B cell (primary cell): ENCODE data around the gene SLC12A3. TPM values are rescaled to one million over a fixed set of nuclear protein-coding genes. Genes with fewer than 3 reads are reported as not detected.

Experiments
- ATAC-seq: fragments of 200-7000 bp; cut with Tn5 transposase; one replicate; pipeline ENCODE4 v1.10.0; 2021; ENCODE audit warnings: low read depth, mild to moderate bottlenecking, moderate number of reproducible peaks, moderate library complexity
- CTCF ChIA-PET: fragments of 350-600 bp; sonication (Branson Sonifier 250); formaldehyde crosslinking; loops from one replicate; lab custom pipeline; 2021; ENCODE audit warnings: antibody characterized with exemption, inconsistent platforms; lab: Charles Lee
- POLR2A ChIA-PET: fragments of 350-600 bp; sonication (Branson Sonifier 250); formaldehyde crosslinking; loops from one replicate; lab custom pipeline; 2021; ENCODE audit warnings: antibody characterized with exemption; lab: Charles Lee
- DNase-seq: peaks from one replicate; pipeline ENCODE4 v3.0.0; 2013
- H2AFZ ChIP-seq: 2 replicates; pipeline ENCODE4 v1.6.1; 2012; ENCODE audit warnings: mild to moderate bottlenecking, low read depth, low read length; ENCODE audit not compliant: insufficient read depth, poor library complexity, severe bottlenecking
- H3K27ac ChIP-seq, 2 donors: 1 replicate in 1 of 2; 2 replicates in 1 of 2; pipeline ENCODE4 v1.5.1; 2012 to 2013; ENCODE audit warnings: low read length in 2 of 2, mild to moderate bottlenecking in 2 of 2, moderate library complexity in 1 of 2
- H3K27me3 ChIP-seq, 4 experiments: fragments of 200-600 bp in 1 of 4; sonication (generic) in 1 of 4; replicated peaks in 1 of 4; 1 replicate in 2 of 4; 2 replicates in 2 of 4; pipeline versions ENCODE4 v1.6.1 to v1.7.0; 2013 to 2016; ENCODE audit warnings: low read length in 3 of 4, mild to moderate bottlenecking in 2 of 4, mixed read lengths in 1 of 4, moderate library complexity in 1 of 4; ENCODE audit not compliant: insufficient read depth in 4 of 4, control insufficient read depth in 3 of 4; ENCODE audit errors: control extremely low read depth in 1 of 4
- H3K36me3 ChIP-seq, 2 experiments: replicated peaks in 1 of 2; 1 replicate in 1 of 2; 2 replicates in 1 of 2; pipeline versions ENCODE4 v1.6.1 to v1.7.1; 2013; ENCODE audit warnings: low read length in 1 of 2; ENCODE audit not compliant: insufficient read depth in 2 of 2, control insufficient read depth in 1 of 2; ENCODE audit errors: control extremely low read depth in 1 of 2, extremely low read depth in 1 of 2
- H3K4me1 ChIP-seq, 2 donors: fragments of 200-600 bp in 1 of 2; sonication (generic) in 1 of 2; 1 replicate in 1 of 2; 2 replicates in 1 of 2; pipeline versions ENCODE4 v1.5.1 to v1.6.1; 2013 to 2017; ENCODE audit warnings: low read length in 2 of 2; ENCODE audit not compliant: control insufficient read depth in 2 of 2, insufficient read depth in 2 of 2
- H3K4me2 ChIP-seq: replicated peaks from 2 replicates; pipeline ENCODE3; 2012; ENCODE audit warnings: mild to moderate bottlenecking, low read depth, low read length; ENCODE audit not compliant: poor library complexity, severe bottlenecking
- H3K4me3 ChIP-seq, 5 experiments: fragments of 200-600 bp in 1 of 5; sonication (generic) in 1 of 5; 1 replicate in 3 of 5; 2 replicates in 2 of 5; pipeline versions ENCODE4 v1.5.1 to v1.7.0; 2011 to 2016; ENCODE audit warnings: low read length in 4 of 5, mild to moderate bottlenecking in 4 of 5, low read depth in 2 of 5, control low read depth in 1 of 5, moderate library complexity in 1 of 5; ENCODE audit not compliant: insufficient read depth in 1 of 5; ENCODE audit errors: control extremely low read depth in 1 of 5, extremely low read depth in 1 of 5
- H3K79me2 ChIP-seq: fragments of 200-600 bp; sonication (generic); one replicate; pipeline ENCODE4 v1.6.0; 2016; ENCODE audit warnings: low read length; ENCODE audit not compliant: control insufficient read depth, insufficient read depth
- H3K9ac ChIP-seq: fragments of 200-600 bp; sonication (generic); 2 replicates; pipeline ENCODE4 v1.6.1; 2017; ENCODE audit warnings: mild to moderate bottlenecking, low read length, moderate library complexity
- H3K9me3 ChIP-seq, 3 donors: one replicate each; pipeline versions ENCODE4 v1.6.1 to v1.7.1; 2013; ENCODE audit warnings: low read length in 2 of 3; ENCODE audit not compliant: control insufficient read depth in 2 of 3, insufficient read depth in 1 of 3; ENCODE audit errors: control extremely low read depth in 1 of 3
- H4K20me1 ChIP-seq: 2 replicates; pipeline ENCODE4 v1.6.0; 2012; ENCODE audit warnings: mild to moderate bottlenecking, low read length; ENCODE audit not compliant: insufficient read depth, control insufficient read depth, poor library complexity, severe bottlenecking
- H3K27ac Mint-ChIP-seq: one replicate; pipeline ENCODE4 v1.8.0; 2021; ENCODE audit warnings: mixed read lengths
- H3K27me3 Mint-ChIP-seq: one replicate; pipeline ENCODE4 v1.8.0; 2021; ENCODE audit warnings: mixed read lengths
- H3K4me1 Mint-ChIP-seq: one replicate; pipeline ENCODE4 v1.8.0; 2021; ENCODE audit warnings: mixed read lengths
- H3K4me3 Mint-ChIP-seq: one replicate; pipeline ENCODE4 v1.8.0; 2021; ENCODE audit warnings: mixed read lengths
- H3K9me3 Mint-ChIP-seq: one replicate; pipeline ENCODE4 v1.8.0; 2022; ENCODE audit warnings: mixed read lengths; ENCODE audit not compliant: insufficient read depth
- CTCF ChIP-seq: fragments of 200-600 bp; IDR thresholded peaks from one replicate; pipeline ENCODE4 v1.8.0; 2022; ENCODE audit warnings: antibody characterized with exemption, mild to moderate bottlenecking
- EZH2 ChIP-seq: IDR thresholded peaks from 2 replicates; pipeline ENCODE4 v1.6.1; 2012; ENCODE audit warnings: borderline replicate concordance, low read depth, mild to moderate bottlenecking, moderate library complexity, low read length; ENCODE audit not compliant: insufficient read depth, poor library complexity, severe bottlenecking
- WGBS: methylation state at CpG from one replicate; pipeline ENCODE4 v1.1.5; 2013; ENCODE audit warnings: missing lambda C conversion rate; ENCODE audit not compliant: insufficient coverage; 5-methylcytosine and 5-hydroxymethylcytosine counted together
- intact Hi-C: fragments of 100-400 bp; cut with micrococcal nuclease; formaldehyde crosslinking; loops from one replicate; pipeline ENCODE4 v1.10.0; 2022
- polyA plus RNA-seq: library from polyadenylated mRNA; depleted of rRNA; stranded (reverse); fragments of >200 nt; gene quantifications from 2 replicates; pipeline ENCODE4 v1.2.3, GENCODE V29; 2012
- total RNA-seq, 2 donors: library from RNA; stranded (reverse); fragments of 120-200 nt in 1 of 2; gene quantifications; 1 replicate in 1 of 2; 2 replicates in 1 of 2; pipeline versions ENCODE4 v1.2.3 to v1.2.4, GENCODE V29; 2013 to 2022

The SLC12A3 gene
- total and polyA plus RNA-seq, 2 donors (not counting 1 experiment from before 2014, with no cell fraction given) = 1.3 to 4.9 TPM

- H3K4me1 ChIP-seq = no peaks in the 10 kb centered on the region
- ChIA-PET CTCF (interaction anchor here (1.2 kb wide), 1 partner anchor 14 kb away, joined by 5 read pairs; no protein-coding TSS in a partner anchor), POLR2A (interaction anchor here (1.2 kb wide), 1 partner anchor 23 kb away, joined by 4 read pairs; no protein-coding TSS in a partner anchor)
- no peaks in the 10 kb centered on the region for H3K9me3 ChIP-seq
- no peaks in the 10 kb centered on the region for H3K79me2 ChIP-seq
- no peak overlapping the region for H3K9ac ChIP-seq
- Mint-ChIP-seq H3K27me3 (no peaks in the 10 kb centered on the region), H3K9me3 (no peaks in the 10 kb centered on the region), H3K27ac (no peak overlapping the region), H3K4me1 (no peaks in the 10 kb centered on the region), H3K4me3 (no peak overlapping the region)
- no peak for DNase-seq
- ATAC-seq = no peak
- intact Hi-C loops = no loop called here
- no peak overlapping the region for H3K4me3 ChIP-seq
- no peak overlapping the region for H3K4me2 ChIP-seq
- no peak overlapping the region for H3K27ac ChIP-seq
- H4K20me1 ChIP-seq = no peaks in the 10 kb centered on the region
- TF ChIP-seq EZH2 (no peak), CTCF (no peak)
- H3K36me3 ChIP-seq = peaks cover 5 to 56% of the 10 kb centered on the region in 2 experiments
- H2AFZ ChIP-seq = no peak overlapping the region
- H3K27me3 ChIP-seq = no peaks in the 10 kb centered on the region
These were observed 32.2 kb upstream of the SLC12A3 start for GRCh38 chr16:56832768-56833167.

DNA sequence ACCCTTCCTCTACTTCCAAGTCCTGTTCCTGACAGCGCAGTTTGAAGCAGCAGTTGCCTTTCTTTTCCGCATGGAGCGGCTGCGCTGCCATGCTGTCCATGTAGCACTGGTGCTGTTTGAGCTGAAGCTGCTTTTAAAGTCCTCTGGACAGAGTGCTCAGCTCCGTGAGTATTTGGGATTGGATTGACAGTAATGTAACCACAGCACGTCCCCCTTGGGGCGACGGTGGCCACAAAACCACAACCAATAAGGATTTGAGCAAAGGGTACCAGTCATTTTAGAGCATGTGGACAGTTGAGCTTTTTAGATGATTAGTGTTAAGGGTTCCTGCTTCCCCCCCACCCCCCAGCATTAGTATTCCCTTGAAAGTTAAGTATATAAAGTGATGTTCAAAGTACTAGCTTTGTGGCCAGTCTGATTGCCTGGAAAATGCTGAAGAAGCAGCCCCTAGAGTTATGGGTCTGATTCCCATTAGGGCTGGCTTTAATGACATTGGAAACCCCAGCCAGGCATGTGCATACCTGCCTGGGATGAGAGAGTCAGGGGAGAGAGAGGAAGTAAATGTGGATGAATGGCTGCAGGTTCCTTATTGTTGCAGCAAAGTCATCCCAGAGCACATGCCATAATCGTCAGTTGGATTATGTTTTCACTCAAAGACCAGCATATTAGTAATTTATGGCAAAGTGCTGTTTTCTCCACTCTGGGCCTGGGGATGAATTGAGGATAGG is 31.6 kb upstream of the SLC12A3 start:
- Histone ChIP-seq H3K27me3 (no peaks in the 10 kb centered on the region), H3K9ac (no peak overlapping the region), H3K27ac (no peak overlapping the region), H3K4me1 (no peaks in the 10 kb centered on the region), H3K36me3 (peaks cover 5 to 62% of the 10 kb centered on the region in 2 experiments), H3K4me2 (no peak overlapping the region), H3K79me2 (no peaks in the 10 kb centered on the region), H2AFZ (no peak overlapping the region), H4K20me1 (no peaks in the 10 kb centered on the region), H3K9me3 (no peaks in the 10 kb centered on the region), H3K4me3 (no peak overlapping the region)
- intact Hi-C loops = no loop called here
- ChIA-PET CTCF (interaction anchor here (0.6 to 1.2 kb wide), 2 partner anchors 15 to 133 kb away, joined by 5 to 6 read pairs; no protein-coding TSS in a partner anchor), POLR2A (interaction anchor here (1.2 kb wide), 1 partner anchor 23 kb away, joined by 4 read pairs; no protein-coding TSS in a partner anchor)
- Mint-ChIP-seq H3K4me1 (no peaks in the 10 kb centered on the region), H3K27me3 (no peaks in the 10 kb centered on the region), H3K4me3 (no peak overlapping the region), H3K27ac (no peak overlapping the region), H3K9me3 (no peaks in the 10 kb centered on the region)
- WGBS = 85% methylated on average over 7 of the region's 9 CpGs
- ATAC-seq = no peak
- DNase-seq = no peak
- TF ChIP-seq CTCF = no peak
- no peak for TF ChIP-seq EZH2
